IPS DF 4.7 (cell line): ENCODE data around the gene GAB1.

Source experiments
- DNase-seq: peaks from one replicate; pipeline ENCODE4 v3.0.0-alpha.2; 2013; ENCODE audit warnings: low spot score; ENCODE audit errors: extremely low read depth

GAB1 gene

DNA sequence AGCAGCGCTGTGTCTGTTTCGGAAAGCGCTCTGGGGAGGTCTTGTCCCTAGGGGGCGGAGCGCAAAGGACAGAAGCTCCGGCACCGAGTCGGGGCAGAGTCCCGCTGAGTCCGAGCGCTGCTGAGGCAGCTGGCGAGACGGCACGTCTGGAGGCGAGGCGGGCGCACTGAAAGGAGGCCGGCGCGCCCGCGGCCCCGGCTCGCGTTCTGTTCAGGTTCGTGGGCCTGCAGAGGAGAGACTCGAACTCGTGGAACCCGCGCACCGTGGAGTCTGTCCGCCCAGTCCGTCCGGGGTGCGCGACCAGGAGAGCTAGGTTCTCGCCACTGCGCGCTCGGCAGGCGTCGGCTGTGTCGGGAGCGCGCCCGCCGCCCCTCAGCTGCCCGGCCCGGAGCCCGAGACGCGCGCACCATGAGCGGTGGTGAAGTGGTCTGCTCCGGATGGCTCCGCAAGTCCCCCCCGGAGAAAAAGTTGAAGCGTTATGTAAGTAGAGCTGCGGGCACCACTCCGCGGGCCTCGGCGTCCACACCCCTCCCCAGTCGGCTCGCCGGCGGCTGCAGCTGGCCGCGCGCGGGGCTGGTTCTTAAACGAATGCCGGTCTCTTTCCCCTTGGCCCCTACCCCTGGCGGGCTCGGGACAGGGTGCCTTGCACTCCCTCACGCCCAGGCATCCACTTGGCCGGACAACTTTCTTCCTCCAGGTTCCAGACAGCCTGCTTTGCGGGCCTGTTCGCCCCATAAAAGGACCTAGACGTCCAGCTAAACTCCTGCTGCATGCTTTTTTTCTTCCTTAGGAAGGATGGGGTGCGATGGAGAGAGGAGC, at the start of gene GAB1:
Gene GAB1 (plus strand): TSS at position 96 of the 819 bp plus-strand sequence. CDS start 313 bp downstream, at position 409.
- DNase-seq: no peak

GRCh38 chr4:143287572-143287923, 49.1 kb upstream of the GAB1 start:
- no peak for DNase-seq

DNA sequence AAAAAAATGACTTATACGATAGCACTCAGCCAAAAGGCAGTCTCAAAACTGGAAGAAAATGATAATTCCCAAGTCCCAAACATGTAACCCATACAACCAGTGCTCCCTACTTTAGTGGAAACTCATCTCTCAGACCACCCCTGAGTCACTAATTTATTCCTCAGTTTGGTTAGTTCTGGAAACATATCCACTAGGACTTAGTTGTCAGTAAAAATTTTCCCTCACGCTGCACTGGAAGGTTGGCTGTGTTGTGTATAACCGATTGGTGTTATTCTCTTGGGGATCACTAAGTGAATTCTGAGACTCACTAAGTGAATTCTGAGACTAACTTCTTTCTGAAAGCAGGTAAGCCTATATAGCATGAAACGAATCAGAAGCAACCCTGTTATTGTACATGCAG, 48.5 kb upstream of the GAB1 start:
- no peak for DNase-seq

- no peak for DNase-seq
These were observed 47.3 kb upstream of the GAB1 start for GRCh38 chr4:143289370-143289769.

GRCh38 chr4:143291314-143291713, 45.4 kb upstream of the GAB1 start:
- DNase-seq: no peak

- no peak for DNase-seq
These were observed 43.8 kb upstream of the GAB1 start for GRCh38 chr4:143292858-143293257.

DNA sequence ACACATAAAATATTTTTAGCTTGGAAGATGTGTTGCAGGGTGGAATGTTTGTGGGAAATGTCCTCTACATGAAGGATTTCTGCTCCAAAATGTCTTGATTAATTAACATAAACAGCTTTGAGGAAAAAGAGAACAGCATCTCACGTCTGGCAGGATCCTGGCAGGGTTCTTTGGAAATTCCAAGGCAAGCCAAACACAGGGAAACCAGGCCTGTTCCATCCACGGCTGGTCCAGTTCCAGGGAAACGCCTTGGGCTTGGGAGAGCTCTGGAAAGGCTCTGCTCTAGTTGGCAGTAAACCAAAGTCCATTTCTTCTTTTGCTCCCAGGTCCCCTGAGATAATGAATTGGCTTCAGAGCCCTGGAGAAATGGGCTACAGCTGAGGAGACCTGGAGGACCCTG, 42.4 kb upstream of the GAB1 start:
- no peak for DNase-seq

DNA sequence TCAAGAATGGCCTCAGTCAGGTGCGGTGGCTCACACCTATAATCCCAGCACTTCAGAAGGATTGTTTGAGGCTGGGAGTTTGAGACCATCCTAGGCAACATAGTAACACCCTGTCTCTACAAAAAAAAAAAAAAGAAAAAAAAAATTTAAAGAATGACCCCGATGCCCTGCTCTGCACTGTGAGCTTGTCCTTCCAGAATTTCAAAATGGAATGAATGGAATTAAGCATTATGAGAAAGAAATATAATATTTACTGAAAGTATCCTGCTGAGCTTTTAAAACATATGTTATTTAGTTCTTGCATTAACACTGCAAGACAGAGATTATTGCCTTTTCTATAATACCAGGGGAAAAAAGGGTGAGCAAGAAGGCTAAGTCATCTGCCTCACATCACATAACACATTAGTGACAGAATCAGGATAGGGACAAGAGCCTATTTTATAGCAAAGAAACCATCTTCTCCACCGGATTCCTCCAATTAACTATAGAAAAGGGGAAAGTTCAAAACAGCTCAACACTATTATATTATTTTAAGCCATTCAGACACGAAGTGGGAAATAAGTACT, 41.9 kb upstream of the GAB1 start:
- DNase-seq: no peak

DNA sequence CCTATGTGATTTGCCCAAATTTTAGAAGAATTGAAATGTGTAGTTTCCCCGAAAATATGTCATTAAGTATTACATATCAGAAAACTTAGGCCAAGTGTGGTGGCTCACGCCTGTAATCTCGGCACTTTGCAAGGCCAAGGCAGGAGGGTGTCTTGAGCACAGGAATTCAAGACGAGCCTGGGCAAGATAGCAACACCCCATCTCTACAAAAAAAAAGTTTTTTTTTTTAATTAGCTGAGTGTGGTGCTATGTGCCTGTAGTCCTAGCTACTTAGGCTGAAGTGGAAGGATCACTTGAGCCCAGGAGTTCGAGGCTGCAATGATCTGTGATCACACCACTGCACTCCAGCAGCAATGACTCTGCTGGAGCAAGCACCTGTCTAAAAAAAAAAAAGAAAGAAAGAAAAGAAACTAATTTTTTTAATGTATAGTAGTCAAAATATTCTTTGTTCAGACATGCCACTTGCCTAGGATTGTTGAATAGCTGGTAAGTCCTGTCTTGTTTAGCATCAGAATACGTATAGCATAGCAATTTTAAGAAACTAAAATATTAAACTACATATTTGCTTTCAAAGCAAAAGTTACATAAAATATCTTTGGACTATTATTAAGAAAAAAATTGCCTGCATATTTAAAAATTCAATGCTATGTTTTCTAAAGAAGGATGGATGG, 40.1 kb upstream of the GAB1 start:
- no peak for DNase-seq

- no peak for DNase-seq
These were observed 35.8 kb upstream of the GAB1 start for GRCh38 chr4:143300860-143301259.

DNA sequence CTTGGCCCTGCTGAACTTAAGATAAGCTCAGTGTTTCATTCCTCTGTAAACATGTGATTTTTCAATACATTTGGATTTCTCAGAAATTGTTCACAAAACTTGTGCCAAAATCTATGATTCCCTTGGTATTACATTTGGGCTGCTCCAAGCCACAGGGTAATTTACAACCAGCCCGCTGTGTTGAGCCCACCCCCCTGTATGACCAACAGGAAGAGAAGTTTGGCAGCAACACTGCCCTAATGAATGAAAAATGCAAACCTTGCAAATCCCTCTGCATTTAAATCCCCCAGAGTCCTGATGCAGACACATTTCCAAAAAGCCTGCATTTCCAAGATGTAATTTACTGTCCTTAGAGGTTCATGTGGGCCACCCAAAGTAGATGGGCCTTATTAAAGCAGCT, 34.1 kb upstream of the GAB1 start:
- DNase-seq: no peak

- no peak for DNase-seq
These were observed 29.9 kb upstream of the GAB1 start for GRCh38 chr4:143306788-143307187.

DNA sequence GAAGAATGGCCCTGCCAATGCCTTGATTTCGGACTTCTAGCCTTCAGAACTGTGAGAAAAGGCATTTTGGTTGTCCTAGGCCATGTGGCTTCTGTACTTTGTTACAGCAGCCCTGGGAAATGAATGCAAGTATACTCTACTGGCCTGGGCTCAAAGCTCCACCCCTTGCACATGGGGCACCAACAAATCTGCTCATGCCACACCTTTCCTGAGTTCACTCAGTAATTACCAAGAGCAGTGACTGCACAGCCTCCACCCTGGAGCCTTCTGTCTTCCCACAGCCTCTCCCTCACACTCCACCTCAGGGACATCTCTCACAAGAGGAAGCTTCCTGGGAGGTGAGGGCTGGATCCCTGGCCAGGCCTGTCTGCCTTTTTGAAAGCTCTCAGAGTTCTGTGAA, 29.1 kb upstream of the GAB1 start:
- DNase-seq: no peak

DNA sequence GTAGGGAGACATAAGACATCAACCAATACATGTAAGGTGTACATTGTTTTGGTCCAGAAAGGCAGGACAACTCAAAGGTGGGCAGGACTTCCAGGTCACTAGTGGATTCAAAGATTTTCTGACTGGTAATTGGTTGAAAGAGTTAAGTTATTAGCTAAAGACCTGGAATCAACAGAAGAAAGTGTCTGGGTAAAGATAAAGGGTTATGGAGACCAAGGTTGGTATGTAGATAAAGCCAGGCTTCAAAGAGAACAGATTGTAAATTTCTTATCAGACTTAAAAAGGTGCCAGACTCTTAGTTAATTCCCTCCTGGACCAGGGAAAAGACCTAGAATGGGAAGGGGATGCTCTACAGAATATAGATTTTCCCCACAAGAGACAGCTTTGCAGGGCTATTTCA, 28.3 kb upstream of the GAB1 start:
- DNase-seq: no peak

- no peak for DNase-seq
These were observed 24.8 kb upstream of the GAB1 start for GRCh38 chr4:143311924-143312323.

- no peak for DNase-seq
These were observed 23.2 kb upstream of the GAB1 start for GRCh38 chr4:143313521-143313920.

DNA sequence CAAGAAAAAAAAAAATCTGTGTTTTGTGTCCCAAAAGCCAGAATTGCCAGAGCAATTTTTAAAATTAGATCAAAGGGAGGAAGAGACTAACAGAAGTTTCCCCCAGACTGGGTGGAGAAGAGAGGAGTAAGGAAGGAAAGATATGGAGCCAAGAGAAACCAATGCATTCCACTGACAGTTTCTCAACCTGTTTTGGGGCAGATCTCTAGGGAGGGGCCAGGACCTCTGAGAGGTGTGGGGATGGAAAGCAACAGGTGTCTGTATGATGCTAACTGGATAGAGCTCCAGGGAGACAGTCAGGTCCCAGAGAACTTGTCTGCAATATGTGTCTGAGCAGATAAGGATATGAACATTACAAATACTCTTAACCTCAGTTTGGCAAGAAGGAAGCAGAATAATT, 22.7 kb upstream of the GAB1 start:
- no peak for DNase-seq

GRCh38 chr4:143320113-143320512, 16.6 kb upstream of the GAB1 start:
- DNase-seq: no peak

- no peak for DNase-seq
These were observed 9.9 kb upstream of the GAB1 start for GRCh38 chr4:143326735-143327134.

GRCh38 chr4:143329985-143330384, 6.7 kb upstream of the GAB1 start:
- DNase-seq: no peak

DNA sequence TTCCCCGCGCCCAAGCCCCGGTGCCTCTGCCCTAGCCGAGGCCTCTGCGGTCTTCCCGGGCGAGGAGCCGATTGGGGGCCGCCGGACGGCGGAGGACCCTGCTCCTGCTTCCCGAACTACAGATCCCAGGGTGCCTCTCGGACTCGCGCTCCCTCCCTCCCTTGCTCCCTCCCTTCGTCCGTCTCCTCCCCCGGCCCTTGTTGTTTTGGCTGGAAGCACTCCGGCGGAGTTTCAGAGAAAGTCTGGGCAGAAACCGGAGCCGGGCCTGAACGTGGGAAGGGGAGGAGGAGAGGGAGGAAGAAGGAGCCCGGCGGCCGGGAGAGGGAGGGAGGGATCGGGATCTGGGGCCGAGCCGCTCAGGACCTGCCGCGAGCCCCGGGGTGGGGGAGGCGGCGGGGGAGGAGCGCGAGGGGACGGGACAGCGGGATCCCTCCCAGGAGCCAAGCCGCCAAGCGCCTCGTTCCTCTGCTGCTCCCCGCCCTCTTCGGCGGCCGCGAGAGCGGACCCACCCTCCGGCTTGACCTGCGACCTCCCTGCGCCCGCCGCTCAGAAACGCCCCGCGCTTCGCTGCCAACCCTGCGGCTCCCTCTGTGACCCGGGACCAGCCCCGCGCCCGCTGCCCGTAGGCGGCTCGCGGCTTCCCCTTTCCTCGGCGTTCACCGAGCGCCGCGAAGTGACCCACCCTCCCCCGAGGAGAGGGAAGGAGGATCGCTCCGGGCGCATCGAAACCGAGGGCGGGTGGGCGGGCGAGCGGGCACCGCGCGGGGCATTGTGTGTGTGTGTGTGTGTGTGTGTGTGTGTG, 496 bp upstream of the GAB1 start:
- DNase-seq: no peak
